HEK293T (cell line): ENCODE data around the gene TARBP1.

Experiments used
- CTCF ChIA-PET: fragments of 350-600 bp; formaldehyde crosslinking; extraction: SDS; loops from one replicate; lab custom pipeline; 2021; ENCODE audit warnings: antibody characterized with exemption, inconsistent platforms; lab: Yijun Ruan, JAX
- POLR2A ChIA-PET: fragments of 350-600 bp; formaldehyde crosslinking; extraction: SDS; loops from one replicate; lab custom pipeline; 2020; ENCODE audit warnings: antibody characterized with exemption, inconsistent platforms; lab: Yijun Ruan, JAX
- DNase-seq: peaks from one replicate; pipeline ENCODE4 v3.0.0; 2012; ENCODE audit warnings: mixed read lengths; ENCODE audit errors: extremely low spot score
- ARNT ChIP-seq: fragments of 450-650 bp; IDR thresholded peaks from 2 replicates; pipeline ENCODE4 v1.6.1; 2017; ENCODE audit warnings: mild to moderate bottlenecking
- BHLHE40 ChIP-seq: fragments of 450-650 bp; IDR thresholded peaks from 2 replicates; pipeline ENCODE4 v1.6.1; 2016; ENCODE audit warnings: mild to moderate bottlenecking, moderate library complexity, borderline replicate concordance
- CTBP1 ChIP-seq: fragments of 450-650 bp; IDR thresholded peaks from 2 replicates; pipeline ENCODE4 v1.6.1; 2016; ENCODE audit warnings: borderline replicate concordance
- ELF4 ChIP-seq: fragments of 450-650 bp; IDR thresholded peaks from 2 replicates; pipeline ENCODE4 v1.6.1; 2017; ENCODE audit warnings: antibody characterized with exemption
- FOXA1 ChIP-seq: fragments of 450-650 bp; IDR thresholded peaks from 2 replicates; pipeline ENCODE4 v1.6.1; 2016; ENCODE audit warnings: mild to moderate bottlenecking
- FOXK2 ChIP-seq: fragments of 450-650 bp; IDR thresholded peaks from 2 replicates; pipeline ENCODE4 v1.6.1; 2016; ENCODE audit warnings: mild to moderate bottlenecking
- FOXM1 ChIP-seq: fragments of 450-650 bp; IDR thresholded peaks from 2 replicates; pipeline ENCODE4 v1.6.1; 2017; ENCODE audit warnings: mild to moderate bottlenecking, borderline replicate concordance
- HDGF ChIP-seq: fragments of 450-650 bp; IDR thresholded peaks from 2 replicates; pipeline ENCODE4 v1.6.1; 2017; ENCODE audit warnings: antibody characterized with exemption, borderline replicate concordance
- L3MBTL2 ChIP-seq: fragments of 450-650 bp; conservative IDR thresholded peaks from 2 replicates; pipeline ENCODE4 v1.6.1; 2016; ENCODE audit warnings: mild to moderate bottlenecking
- LEF1 ChIP-seq: fragments of 450-650 bp; IDR thresholded peaks from 2 replicates; pipeline ENCODE4 v1.6.1; 2017; ENCODE audit warnings: mild to moderate bottlenecking, borderline replicate concordance
- NFRKB ChIP-seq: fragments of 450-650 bp; IDR thresholded peaks from 2 replicates; pipeline ENCODE4 v1.6.1; 2016; ENCODE audit warnings: mild to moderate bottlenecking, moderate library complexity
- PKNOX1 ChIP-seq: fragments of 450-650 bp; IDR thresholded peaks from 2 replicates; pipeline ENCODE4 v1.6.1; 2016
- SP1 ChIP-seq: fragments of 450-650 bp; IDR thresholded peaks from 2 replicates; pipeline ENCODE4 v1.6.1; 2017
- SUZ12 ChIP-seq: fragments of 450-650 bp; IDR thresholded peaks from 2 replicates; pipeline ENCODE4 v1.6.1; 2016; ENCODE audit warnings: mild to moderate bottlenecking
- TARDBP ChIP-seq: fragments of 450-650 bp; IDR thresholded peaks from 2 replicates; pipeline ENCODE4 v1.6.1; 2016
- ZNF384 ChIP-seq: fragments of 450-650 bp; IDR thresholded peaks from 2 replicates; pipeline ENCODE4 v1.6.1; 2016

TARBP1 gene

DNA sequence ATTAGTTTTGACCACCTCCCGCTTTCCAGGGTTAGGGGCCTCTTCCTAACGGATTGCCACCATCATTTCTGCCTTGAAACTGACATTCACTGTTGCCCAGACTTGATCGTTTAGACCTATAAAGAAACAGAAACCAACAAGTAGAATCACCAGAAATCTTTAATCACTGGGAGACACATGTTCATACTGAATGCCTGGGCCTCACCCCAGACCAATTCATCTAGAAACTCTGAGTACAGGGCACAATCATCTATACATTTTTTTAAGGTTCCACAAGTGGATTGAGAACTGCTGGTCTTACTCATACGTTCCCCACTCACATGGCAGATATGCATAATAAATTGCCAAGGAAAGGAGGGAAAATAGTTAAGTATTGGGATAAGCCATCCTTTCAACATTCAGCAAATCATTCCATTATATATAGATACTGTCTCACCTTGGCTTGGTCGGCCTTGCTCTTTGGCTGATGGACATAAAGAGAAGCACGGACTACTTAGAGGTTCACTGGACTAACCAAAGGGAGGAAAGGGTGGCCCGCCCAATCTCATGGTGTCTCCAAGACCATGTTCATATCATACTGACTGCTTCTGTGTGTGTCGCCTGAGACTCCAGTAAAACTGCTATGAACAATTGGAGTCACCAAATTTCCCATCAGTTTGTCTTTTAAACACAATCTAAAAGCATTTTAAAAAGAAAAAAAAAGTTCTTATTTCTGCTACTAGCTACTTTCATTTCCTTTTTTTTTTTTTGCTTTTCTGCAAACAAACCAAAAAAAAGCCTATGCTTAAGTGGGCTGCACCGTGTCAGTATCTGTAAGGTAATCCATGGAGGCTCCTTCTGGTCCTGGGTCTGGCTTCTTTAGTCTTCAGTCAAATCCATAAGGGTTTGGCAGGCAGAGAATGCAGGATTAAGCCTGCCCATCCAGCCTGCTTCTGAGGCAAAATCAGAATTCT, 9.4 kb upstream of the TARBP1 start:
- no peak for TF ChIP-seq HDGF
- no peak for TF ChIP-seq ELF4
- no peak for TF ChIP-seq PKNOX1
- no peak for TF ChIP-seq FOXM1
- no peak for TF ChIP-seq NFRKB
- no peak for TF ChIP-seq L3MBTL2
- TF ChIP-seq BHLHE40 = no peak
- no peak for TF ChIP-seq SUZ12
- TF ChIP-seq TARDBP = no peak
- TF ChIP-seq LEF1 = no peak
- TF ChIP-seq FOXA1 = no peak
- TF ChIP-seq CTBP1 = no peak
- no peak for TF ChIP-seq FOXK2
- TF ChIP-seq SP1 = no peak
- no peak for TF ChIP-seq ZNF384
- TF ChIP-seq ARNT = no peak
- DNase-seq = no peak
- ChIA-PET CTCF (interaction anchor here (0.9 to 1.9 kb wide), 6 partner anchors 7 to 238 kb away, joined by 3 to 10 read pairs (median 4); no protein-coding TSS in a partner anchor), POLR2A (interaction anchor here (1.1 to 1.5 kb wide), 3 partner anchors 123 to 672 kb away, joined by 3 to 4 read pairs (median 3); partner anchors contain the start of gene RBM34)

DNA sequence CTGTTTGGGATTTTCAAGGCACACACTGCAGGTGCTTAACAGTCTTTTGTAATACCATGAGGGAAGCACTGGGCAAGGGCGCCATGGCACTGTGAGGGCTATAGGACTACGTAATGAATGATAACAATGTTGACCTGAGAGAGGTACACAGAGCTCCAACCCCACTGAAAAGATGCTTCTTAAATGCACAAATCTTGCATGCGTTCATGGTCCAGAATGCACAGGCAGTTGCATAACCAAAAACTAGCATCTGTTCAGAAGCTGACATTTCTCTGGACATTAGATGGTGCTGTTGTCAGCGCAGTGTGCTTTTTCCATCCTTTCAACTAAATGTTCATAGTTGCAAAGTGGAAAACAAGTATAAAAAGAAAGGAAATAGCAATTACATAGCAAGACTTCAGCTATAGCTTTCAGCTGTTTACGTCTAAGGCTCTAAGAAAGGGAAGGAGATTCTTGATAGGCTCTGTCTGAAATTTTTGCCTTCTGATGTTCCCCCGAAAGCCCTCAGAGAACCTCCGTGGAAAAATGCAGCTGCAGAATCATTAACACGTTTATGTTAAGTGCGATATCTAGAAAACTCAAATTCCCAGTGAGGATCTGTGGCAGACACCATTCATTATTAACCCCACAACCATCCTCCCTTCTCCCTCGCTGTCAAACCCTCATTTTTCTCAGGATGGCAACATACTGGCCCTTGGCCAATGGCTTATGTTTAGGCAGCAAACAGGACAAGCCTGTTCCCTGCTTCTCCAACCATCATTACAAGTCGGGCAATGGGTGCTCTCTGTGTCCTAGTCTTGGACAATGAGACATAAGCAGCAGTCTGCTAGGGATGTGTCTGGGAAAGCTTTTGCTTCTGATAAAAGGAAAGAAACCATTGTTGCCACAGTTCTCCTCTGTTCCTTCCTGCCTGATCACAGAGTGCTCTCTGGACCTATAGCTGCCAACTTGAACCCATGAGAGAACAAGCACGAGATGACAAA, 8.2 kb upstream of the TARBP1 start:
- TF ChIP-seq HDGF (no peak), SUZ12 (no peak), SP1 (no peak), NFRKB (no peak), FOXA1 (no peak), BHLHE40 (no peak), L3MBTL2 (no peak), ZNF384 (no peak), FOXM1 (no peak), FOXK2 (no peak), ELF4 (no peak), TARDBP (no peak), CTBP1 (no peak), LEF1 (no peak), PKNOX1 (no peak), ARNT (no peak)
- ChIA-PET POLR2A (interaction anchor here (0.8 to 1.5 kb wide), 2 partner anchors 113 to 673 kb away, joined by 3 read pairs; partner anchors contain the start of gene RBM34), CTCF (interaction anchor here (0.5 to 1.9 kb wide), 20 partner anchors 9 to 1135 kb away, joined by 3 to 10 read pairs (median 4); no protein-coding TSS in a partner anchor)
- DNase-seq = no peak

- POLR2A ChIA-PET = interaction anchor here (0.7 kb wide), 1 partner anchor 162 kb away, joined by 3 read pairs; no protein-coding TSS in a partner anchor
- CTCF ChIA-PET = interaction anchor here (1.2 to 1.4 kb wide), 2 partner anchors 10 to 599 kb away, joined by 3 to 4 read pairs; no protein-coding TSS in a partner anchor
- TF ChIP-seq ELF4 (no peak), ARNT (no peak), TARDBP (no peak), FOXA1 (no peak), L3MBTL2 (no peak), LEF1 (no peak), NFRKB (no peak), SUZ12 (no peak), SP1 (no peak), HDGF (no peak), FOXK2 (no peak), FOXM1 (no peak), BHLHE40 (no peak), CTBP1 (no peak), ZNF384 (no peak), PKNOX1 (no peak)
- no peak for DNase-seq
These were observed 6.2 kb upstream of the TARBP1 start for GRCh38 chr1:234484991-234485739.

GRCh38 chr1:234484218-234484617, 5.2 kb upstream of the TARBP1 start:
- no peak for DNase-seq
- no peak for TF ChIP-seq TARDBP
- TF ChIP-seq ZNF384 = no peak
- no peak for TF ChIP-seq PKNOX1
- TF ChIP-seq LEF1 = no peak
- no peak for TF ChIP-seq ARNT
- TF ChIP-seq SP1 = no peak
- no peak for TF ChIP-seq FOXM1
- TF ChIP-seq BHLHE40 = no peak
- no peak for TF ChIP-seq ELF4
- no peak for TF ChIP-seq NFRKB
- no peak for TF ChIP-seq HDGF
- TF ChIP-seq CTBP1 = no peak
- no peak for TF ChIP-seq FOXK2
- no peak for TF ChIP-seq SUZ12
- ChIA-PET POLR2A (no interaction called here), CTCF (interaction anchor here (0.6 kb wide), 1 partner anchor 92 kb away, joined by 5 read pairs; no protein-coding TSS in a partner anchor)
